GM03348 (cell line): ENCODE measurements around the gene CDC14B.

Source experiments
- DNase-seq: peaks from one replicate; pipeline ENCODE4 v3.0.0; 2012; ENCODE audit warnings: low spot score

Gene CDC14B

GRCh38 chr9:96501633-96502538, 117.8 kb downstream of the CDC14B start:
- no peak for DNase-seq

- DNase-seq = no peak
Measured at GRCh38 chr9:96500696-96501632, 118.7 kb downstream of the CDC14B start.

GRCh38 chr9:96499257-96499656, 120.4 kb downstream of the CDC14B start:
- no peak for DNase-seq

GRCh38 chr9:96498796-96499195, 120.8 kb downstream of the CDC14B start:
- DNase-seq = no peak

GRCh38 chr9:96497117-96497399, 122.6 kb downstream of the CDC14B start:
- no peak for DNase-seq

- no peak for DNase-seq
Measured at GRCh38 chr9:96496368-96497116, 123.1 kb downstream of the CDC14B start.

- peak; percentile 60 for DNase-seq
Measured at GRCh38 chr9:96495341-96495740, 124.3 kb downstream of the CDC14B start.

- no peak for DNase-seq
Measured at GRCh38 chr9:96494215-96494800, 125.3 kb downstream of the CDC14B start.

- DNase-seq = no peak
Measured at GRCh38 chr9:96493757-96494156, 125.9 kb downstream of the CDC14B start.

- DNase-seq = no peak
Measured at GRCh38 chr9:96492993-96493531, 126.6 kb downstream of the CDC14B start.

GRCh38 chr9:96491880-96492525, 127.6 kb downstream of the CDC14B start:
- DNase-seq = no peak

- DNase-seq = no peak
Measured at GRCh38 chr9:96491079-96491879, 128.4 kb downstream of the CDC14B start.

- no peak for DNase-seq
Measured at GRCh38 chr9:96490534-96491078, 129.0 kb downstream of the CDC14B start.

- no peak for DNase-seq
Measured at GRCh38 chr9:96489482-96489979, 130.1 kb downstream of the CDC14B start.

GRCh38 chr9:96487949-96488348, 131.7 kb downstream of the CDC14B start:
- no peak for DNase-seq

- no peak for DNase-seq
Measured at GRCh38 chr9:96487029-96487396, 132.6 kb downstream of the CDC14B start.

GRCh38 chr9:96486386-96487028, 133.1 kb downstream of the CDC14B start:
- DNase-seq = peak; percentile 92

GRCh38 chr9:96485280-96485679, 134.4 kb downstream of the CDC14B start:
- DNase-seq = no peak

GRCh38 chr9:96484521-96484931, 135.1 kb downstream of the CDC14B start:
- no peak for DNase-seq
